ENCODE results near the gene IL1R1.
"Not testable (repeated sequence)": the region's sequence is repeated elsewhere in the genome, so short reads cannot be mapped to it uniquely, and the experiment has no call there.

The IL1R1 gene, protein sequence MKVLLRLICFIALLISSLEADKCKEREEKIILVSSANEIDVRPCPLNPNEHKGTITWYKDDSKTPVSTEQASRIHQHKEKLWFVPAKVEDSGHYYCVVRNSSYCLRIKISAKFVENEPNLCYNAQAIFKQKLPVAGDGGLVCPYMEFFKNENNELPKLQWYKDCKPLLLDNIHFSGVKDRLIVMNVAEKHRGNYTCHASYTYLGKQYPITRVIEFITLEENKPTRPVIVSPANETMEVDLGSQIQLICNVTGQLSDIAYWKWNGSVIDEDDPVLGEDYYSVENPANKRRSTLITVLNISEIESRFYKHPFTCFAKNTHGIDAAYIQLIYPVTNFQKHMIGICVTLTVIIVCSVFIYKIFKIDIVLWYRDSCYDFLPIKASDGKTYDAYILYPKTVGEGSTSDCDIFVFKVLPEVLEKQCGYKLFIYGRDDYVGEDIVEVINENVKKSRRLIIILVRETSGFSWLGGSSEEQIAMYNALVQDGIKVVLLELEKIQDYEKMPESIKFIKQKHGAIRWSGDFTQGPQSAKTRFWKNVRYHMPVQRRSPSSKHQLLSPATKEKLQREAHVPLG

DNA sequence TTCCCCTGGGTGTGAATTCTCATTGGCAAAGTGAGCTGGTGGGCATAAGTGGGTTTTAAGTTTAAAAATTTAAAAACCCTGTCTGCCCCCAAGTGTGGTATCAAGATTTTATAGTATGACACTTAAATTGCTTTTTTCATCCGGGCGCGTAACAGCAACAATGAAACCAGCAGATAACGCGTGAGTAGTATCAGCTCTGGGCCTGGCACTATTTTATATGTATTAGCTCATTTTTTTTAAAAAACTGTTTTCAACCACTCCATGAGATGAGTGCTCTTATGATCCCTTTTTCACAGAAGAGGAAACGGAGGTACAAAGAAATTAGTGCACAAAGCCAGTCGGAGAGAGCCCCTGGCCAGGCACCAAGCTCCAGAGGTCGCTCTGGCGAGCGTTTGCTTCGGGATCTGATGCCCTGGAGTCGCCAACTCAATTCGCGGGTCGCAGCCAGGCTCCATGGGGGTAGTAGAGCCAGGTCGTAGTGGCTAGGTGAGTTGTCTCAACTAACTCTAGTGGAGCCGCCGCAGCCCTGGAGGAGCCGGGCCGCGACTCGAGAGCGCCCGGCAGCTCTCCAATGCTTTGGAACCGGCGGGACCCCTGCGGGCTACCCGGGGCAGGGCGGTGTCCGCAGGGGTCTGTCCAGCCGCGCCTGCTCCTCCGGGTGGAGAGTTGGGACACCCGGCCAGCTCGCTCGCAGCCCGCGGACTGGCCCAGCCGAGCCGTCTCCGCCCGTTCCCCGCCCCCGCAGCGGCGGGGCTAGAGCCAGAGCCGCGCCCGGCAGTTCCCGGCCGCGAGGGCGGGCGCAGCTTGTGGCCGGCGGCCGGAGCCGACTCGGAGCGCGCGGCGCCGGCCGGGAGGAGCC lies at the start of gene IL1R1:
TSS of gene IL1R1 (plus strand) at position 777 of the 859 bp plus-strand sequence. CDS start 14,979 bp downstream, outside the sequence.
- peak in 1 of 2 donors; percentile 27 for DNase-seq

DNA sequence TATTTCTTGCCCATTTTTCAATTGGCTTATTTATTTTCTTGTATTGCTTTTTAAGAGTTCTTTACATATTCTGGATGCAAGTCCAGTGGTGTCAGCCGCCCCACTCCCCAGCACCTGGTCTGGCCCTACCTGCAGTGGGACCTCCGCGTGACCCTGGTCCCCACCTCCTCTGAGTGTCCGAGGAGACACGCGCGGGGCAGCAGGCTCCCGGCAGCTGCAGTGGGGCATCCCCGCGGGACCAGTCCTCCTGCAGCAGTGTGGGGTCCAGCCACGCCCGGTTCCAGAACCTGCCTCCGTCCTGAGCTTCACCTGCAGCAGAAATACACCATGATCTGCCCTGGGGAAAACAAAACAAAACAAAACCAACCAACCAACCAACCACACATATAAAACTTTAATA lies 48.9 kb upstream of the IL1R1 start:
- DNase-seq, result no peak

DNA sequence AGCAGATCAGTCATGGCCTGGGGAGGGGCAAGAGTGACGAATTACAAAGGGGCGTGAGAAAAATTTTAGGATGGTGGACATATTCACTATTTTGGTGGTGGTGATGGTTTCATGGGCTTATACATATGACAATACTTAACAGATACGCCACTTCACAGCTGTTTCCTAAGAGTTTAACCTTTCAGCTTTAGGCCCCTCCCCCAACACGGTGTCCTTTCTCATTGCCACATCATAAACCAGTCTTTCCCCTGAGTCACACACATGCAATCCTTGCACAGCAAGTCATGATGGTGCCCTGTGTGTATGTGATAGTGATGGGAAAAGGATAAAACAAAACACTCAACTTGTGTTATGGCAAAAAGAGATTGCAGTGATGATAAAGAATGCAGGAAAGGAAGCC lies 47.6 kb upstream of the IL1R1 start:
- peak in 1 of 2 donors; percentile 51 for DNase-seq

DNA sequence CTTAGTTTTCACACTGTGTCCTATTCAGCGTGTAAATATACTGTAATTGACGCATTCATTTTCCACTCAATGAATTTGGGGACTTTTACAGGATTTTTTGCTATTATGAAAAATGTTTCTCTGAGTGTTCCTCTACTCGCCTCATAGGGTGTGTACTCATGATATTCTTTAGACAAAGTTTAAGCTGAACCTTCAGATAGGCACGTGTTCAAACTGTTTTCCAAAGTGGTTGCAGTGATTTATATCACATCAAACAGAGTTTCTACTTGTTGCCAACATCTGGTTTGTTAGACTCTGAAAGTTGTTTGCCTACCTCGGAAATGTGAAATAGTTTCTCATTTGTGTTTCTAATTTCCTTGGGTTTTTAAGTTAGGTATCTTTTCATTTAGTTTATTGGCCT lies 46.4 kb upstream of the IL1R1 start:
- no peak for DNase-seq

DNA sequence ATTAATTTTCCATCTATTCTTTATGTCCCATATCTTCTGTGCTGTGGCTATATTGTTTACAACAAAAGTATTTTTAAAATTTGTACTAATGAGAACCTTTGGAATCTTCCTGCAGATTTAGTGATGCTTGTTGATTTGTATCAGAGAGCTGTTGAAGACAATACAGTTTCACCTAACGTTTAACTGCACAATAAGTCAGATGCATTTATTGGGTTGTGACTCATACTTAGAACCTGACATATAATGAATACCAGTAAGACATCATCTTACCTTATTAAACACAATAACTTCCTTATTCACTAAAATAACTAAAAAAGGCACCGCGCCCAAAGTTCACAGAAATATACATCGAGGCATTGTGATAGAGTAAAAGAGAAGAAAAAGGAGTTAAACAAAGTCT lies 43.8 kb upstream of the IL1R1 start:
- DNase-seq, result no peak

DNA sequence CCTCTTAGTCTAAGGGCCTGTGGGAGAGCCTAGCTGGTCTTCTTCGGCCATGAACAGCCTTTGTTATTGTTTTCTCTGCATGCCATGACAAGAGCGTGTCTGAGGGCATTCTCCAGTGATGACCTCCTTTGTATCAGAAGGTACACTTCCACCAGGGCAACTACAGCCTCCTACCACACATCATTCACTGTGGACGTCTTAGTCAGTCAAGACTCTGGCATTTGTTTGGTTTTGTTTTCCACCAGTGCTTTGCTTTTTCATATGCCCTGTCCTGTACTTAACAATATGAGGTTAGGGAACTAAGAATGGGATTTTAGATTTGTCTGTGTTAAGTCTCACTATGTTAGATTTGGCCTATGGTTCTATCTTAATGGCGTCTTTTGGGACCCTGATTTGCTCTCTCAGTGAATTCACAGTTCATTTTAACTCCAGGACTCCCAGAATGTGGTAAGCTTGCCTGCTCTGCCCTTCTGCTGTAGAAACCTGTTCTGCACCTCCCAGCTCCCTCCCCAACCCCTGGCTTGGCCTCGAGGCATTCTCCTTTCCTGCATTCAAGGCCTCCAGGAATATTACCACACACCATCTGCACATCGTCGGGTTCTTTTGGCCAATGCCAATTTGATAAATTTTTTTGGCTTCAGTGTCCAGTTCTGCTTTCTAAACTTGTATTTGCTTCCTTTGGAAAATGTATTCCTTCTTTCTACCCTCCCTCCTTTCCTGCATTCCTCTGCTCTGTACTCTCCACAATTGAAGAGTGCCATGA lies 42.8 kb upstream of the IL1R1 start:
- no peak for DNase-seq

DNA sequence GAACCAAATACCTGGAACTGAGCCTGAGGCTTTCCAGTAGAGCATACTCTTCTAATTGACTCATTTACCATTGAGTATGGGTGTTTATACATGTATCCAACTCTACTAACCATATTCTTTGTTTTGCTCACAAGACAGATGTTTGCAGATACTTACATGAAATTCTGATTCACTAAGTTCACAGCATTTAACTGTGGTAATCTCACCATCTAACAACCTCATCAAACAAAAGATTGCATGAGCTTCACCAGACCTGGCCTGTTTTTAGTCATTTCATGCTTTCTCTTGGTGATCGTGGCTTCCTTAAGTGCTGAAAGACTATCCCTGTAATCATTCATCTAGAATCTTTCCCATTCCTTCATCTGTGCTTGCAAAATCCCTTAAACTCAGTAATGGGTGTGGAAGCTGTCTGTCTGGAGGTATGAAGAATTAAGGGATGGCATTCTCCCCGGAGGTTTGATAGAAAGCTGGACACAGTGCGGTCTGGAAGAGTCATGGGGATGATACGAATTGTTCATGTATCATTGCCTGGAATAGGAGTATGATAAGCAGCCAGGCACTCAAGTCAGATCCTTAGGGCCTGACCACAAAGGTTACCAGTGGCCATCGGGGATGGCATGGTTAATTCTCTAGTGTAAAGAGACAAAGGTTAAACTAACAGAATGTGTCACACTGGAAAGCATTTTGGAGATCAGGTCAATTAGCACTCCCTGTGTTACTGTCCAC lies 42.0 kb upstream of the IL1R1 start:
- DNase-seq, result no peak

DNA sequence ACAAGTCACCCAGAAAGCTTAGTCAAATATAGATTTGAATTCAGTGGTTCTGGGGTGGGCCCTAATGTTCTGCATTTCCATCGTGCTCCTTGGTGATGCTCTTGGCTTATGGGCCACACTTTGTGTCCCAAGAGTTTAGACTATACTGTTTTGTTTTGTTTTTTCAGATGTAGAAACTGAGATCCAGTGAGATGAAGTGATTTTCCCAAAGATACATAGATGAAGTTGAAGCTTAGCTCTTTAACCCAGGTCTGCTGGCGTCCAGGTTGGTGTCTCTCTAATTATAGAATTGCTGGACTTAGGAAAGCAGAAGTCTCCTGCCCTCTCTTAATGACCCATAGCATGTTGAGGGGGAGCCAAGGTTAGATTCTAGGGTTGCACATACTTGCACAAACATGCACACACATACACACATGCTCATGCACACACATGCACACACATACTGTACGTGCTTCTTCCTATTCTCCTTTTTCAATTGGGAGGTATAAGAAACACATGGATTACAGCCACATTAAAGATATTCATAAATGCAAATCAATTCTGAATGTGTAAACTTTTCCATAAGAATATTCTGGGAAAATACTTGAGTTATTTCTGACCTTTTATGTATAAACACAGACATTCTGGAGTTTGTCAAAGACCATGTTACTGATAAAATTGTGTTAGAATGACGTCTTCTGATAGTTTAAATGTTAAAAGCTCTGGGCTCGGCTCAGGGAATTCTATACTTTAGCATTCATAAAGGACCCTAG lies 41.3 kb upstream of the IL1R1 start:
- DNase-seq, result no peak

DNA sequence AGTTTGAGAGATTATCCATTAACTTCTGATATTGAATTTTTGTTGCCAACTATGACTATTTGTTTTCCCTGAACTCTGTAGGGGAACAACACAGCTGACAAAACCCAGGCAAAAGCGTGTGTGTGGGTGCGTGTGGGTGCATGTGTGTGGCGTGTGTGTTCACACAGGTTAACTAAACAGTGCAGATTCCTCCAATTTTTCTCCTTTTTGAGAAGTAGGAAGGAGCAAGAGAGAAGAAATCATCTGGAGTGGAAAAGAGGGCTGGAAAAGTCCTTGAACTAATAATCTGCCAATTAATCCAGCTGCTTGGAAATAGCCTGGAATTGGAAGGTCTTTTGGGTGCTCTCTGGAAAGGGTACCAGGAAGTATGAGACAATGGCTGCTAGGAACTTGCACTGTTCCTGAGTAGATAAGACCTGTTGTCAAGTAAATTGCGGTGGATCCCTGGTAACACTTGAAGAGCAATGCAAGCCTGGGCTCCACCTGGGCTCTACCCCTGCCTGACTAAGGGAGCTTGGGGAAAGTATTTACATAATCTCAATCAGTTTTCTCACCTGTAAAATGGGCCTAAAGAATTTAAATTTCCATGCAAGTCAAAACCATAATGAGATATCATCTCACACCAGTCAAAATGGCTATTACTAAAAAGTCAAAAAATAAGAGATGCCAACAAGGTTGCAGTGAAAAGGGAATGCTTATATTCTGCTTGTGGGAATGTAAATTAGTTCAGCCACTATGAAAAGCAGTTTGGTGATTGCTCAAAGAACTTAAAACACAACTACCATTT lies 40.5 kb upstream of the IL1R1 start:
- DNase-seq, result no peak

DNA sequence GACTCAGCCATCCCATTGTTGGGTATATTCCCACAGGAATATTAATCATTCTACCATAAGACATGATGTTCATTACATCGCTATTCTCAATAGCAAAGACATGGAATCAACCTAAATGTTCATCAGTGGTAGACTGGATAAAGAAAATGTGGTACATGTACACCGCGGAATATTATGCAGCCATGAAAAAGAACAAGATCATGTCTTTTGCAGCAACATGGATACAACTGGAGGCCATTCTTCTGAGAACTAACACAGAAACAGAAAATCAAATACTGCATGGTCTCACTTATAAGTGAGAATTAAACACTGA lies 40.0 kb upstream of the IL1R1 start:
- not testable (repeated sequence) for DNase-seq

DNA sequence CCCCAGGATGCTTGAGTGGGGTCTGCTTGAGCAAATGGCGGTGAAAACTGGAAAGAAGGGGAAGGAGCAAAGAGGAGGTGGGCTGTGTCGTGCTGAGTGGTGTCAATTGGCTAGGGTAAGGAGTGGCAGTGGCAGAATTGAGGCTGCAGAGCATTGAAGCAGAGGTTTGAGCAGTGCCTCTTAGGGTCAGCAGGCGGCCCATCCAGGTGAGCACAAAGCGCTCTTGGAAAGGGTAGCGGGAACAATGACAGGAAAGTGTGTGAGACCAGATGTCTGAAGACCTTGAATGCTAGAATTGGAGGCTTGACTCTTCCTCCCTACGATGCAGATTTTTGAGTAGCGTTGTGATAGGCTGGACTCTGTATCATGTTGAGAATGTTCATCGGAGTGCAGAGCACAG lies 39.3 kb upstream of the IL1R1 start:
- DNase-seq, result no peak

DNA sequence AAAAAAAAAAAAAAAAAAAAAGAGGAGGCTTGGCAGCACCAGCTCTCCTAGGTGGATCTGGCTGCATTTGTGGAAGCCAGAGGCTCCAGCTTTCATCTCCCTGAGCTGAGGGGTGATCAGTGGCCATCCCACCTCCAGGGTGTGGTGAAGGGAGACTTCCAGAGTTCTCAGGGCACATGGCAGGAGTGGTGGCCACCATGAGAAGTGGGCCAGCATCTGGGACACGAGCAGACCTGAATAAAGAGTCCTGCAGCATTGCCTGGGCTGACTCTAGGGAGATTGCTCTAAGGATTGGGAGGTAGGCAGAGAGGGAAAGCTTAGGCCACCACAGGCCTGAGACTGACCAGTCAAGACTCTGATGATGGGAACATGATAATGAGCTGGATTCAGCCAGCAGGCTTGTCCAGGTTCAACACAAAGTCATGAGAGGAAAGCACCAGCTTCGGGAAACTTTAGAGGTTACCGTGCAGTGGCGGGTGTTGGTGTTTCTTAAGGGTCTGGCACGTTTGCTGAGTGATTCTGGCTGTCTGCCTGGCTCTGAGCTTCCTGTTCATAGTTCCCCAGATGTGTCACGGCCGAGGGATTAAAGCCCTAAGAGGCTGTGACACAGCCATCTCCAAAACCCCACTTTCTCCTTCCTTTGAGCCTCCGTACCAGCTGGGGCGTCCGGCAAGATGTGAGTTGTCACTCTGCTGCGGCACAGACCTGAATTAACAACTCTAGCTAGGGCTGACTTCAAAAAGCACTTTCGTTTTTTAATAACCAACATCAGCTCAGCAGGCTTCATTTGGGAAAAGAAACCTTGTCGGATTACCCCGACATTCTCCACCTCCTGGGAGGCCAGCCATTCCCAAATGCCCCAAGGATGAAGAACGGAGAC lies 38.3 kb upstream of the IL1R1 start:
- peak; percentile 7 to 59 for DNase-seq

DNA sequence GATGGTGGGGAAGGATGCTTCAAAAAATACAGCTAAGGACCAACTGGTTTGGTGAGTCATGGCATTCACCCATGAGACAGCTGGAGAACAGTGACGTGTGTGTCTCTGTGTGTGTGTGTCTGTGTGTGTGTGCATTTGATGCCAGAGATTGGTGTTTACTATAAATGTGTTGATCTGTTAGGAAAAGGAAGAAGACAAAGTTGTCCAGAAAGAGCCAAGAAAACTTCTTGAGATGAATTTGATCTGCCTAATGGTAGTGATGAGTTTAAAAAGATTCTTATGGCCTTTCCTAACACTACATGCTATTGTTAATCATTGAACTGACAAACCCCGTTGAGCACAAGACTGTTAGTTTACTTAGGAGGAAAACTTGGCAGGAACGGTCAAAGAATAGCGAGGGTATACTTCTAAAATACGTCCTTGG lies 36.4 kb upstream of the IL1R1 start:
- no peak for DNase-seq

DNA sequence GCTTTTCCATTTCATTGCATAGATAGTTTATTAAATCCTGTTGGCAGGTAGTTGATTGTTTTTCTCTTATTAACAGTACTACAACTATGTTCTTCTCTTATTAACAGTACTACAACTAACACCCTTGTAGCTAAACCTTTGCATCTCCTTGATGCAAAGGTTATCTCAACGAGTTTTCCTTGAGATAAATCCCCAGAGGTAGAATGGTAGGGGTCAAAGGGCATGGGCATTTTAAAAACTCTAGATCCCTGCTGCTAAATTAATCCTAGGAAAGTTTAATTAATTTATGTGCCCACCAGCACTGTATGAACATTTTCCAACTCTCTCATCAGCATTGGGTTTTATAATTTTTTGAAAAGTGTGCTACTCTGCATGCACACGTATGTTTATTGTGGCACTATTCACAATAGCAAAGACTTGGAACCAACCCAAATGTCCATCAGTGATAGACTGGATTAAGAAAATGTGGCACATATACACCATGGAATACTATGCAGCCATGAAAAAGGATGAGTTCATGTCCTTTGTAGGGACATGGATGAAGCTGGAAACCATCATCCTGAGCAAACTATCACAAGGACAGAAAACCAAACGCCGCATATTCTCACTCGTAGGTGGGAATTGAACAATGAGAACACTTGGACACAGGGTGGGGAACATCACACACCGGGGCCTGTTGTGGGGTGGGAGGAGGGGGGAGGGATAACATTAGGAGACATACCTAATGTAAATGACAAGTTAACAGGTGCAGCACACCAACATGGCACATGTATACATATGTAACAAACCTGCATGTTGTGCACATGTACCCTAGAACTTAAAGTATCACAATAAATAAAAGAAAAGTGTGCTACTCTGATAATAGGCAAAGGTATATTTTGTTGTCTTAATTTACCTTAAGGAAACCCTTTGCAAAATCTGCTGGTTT lies 35.5 kb upstream of the IL1R1 start:
- not testable (repeated sequence) for DNase-seq

DNA sequence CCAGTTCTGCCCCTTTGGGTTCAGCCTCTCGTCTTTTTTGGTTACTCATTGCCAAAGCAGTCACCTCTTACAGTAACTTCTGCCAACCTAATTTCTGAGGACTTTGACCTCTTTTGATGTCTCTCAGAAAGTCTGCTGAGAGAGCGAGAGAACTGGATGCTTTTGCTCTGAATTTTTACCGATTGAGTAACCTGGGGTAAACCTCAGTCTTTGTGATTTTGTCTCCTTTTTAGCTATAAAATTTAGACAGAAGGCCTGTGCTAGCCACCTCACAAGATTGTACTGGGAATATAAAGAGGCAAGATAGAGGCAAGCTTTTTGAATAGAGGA lies 34.8 kb upstream of the IL1R1 start:
- no peak for DNase-seq

DNA sequence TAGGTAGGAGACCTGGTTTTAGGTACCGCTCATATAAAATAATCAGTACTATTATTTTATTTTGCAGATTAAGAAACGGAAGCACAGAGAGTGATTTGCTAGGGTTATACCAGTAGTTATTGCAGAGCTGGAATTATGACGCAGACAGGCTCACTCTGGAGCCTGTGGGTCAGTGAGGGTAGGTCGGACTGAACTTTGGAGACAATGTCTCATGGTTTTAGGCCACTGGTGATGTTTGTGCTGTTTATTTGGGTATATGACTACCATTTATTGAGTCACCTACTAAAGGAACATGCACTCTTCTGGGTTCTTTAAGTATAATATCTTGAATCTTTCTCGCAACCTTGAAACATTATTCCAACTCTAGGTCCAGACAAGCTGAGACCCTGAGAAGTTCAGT lies 33.5 kb upstream of the IL1R1 start:
- DNase-seq, result no peak

DNA sequence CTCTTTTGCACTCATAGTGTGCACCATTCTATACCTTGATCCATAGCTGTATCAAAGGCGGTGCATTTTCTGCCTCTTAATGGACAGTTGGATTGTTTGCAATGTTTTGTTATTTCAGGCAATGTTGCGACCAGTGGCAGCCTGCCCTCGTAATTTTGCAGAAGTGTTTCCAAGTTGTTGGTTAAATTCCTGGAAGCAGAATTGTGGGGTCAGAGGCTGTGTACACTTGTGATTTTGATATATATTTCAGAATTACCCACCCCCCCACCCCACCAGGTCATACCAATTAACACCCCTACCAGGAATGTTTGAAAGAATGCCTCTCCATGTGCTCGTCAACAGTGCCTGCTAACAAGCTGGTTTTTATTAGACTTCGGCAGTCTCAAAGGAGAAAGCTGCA lies 32.4 kb upstream of the IL1R1 start:
- DNase-seq, result no peak

DNA sequence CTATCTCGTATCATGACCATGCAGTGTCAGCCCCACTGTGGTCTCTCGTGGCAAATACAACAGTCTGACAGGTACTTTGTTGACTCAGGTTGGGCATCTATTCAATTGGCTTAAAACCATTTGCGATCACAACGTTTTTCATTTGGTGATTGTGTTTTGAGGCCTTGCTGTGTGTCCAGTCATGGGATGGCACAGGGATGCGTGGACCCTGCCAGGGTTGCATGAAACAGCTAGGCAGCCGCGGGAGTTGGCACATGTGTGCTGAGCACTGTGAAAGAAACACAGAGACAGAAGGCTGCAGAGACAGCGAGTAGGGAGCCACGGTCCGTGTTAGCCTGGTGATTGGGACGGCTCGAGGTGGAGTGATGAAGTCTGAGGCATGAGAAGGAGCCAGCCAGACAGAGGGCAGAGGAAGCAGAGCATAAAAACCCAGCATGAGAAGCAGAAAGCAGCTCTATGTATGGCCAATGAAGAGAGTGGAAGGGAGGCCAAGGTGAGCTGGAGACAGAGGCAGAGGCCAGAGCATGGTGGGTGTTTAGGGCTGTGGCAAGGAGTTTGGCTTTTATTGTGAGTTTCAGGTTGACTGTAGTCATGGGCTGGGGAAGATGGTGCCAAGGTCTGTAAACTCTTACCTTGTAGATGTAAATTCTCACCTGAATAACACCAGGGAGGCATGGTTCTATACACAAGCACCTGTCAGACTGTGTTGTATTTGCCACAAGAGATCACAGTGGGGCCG lies 31.8 kb upstream of the IL1R1 start:
- no peak for DNase-seq

Measured in CD4-positive, alpha-beta T cell treated with Interleukin-1 beta for 1 hour (primary cell).